ENCODE measurements around the gene SCD5. TPM values are rescaled to one million over a fixed set of nuclear protein-coding genes. Genes with fewer than 3 reads are reported as not detected.

The SCD5 gene
- total and polyA plus RNA-seq, 2 donors (not counting 3 experiments of a cell fraction or from before 2014, with no cell fraction given) = 38.4 to 38.5 TPM

GRCh38 chr4:82820689-82821088 is 22.1 kb upstream of the SCD5 start:
- no peak for TF ChIP-seq JUN (IDR thresholded peaks at IDR 0.05; ENCODE audit: borderline replicate concordance, insufficient read depth, insufficient read length, low read depth)
- no peak for TF ChIP-seq FOS (IDR thresholded peaks at IDR 0.05; ENCODE audit: borderline replicate concordance, insufficient read depth, low read length)
- TF ChIP-seq EZH2 (IDR thresholded peaks at IDR 0.05; ENCODE audit: borderline replicate concordance, low read depth, low read length, severe bottlenecking) = no peak
- TF ChIP-seq CTCF (IDR thresholded peaks at IDR 0.05; ENCODE audit: extremely low read depth in 1 of 2, insufficient read depth in 1 of 2, low read depth in 1 of 2, low read length in 2 of 2) = no peak
- no peak for TF ChIP-seq POLR2AphosphoS5 (IDR thresholded peaks at IDR 0.05; ENCODE audit: insufficient read depth, low read depth, low read length)
- TF ChIP-seq, protein P1, sequence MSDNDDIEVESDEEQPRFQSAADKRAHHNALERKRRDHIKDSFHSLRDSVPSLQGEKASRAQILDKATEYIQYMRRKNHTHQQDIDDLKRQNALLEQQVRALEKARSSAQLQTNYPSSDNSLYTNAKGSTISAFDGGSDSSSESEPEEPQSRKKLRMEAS (IDR thresholded peaks at IDR 0.05; ENCODE audit: insufficient read depth, insufficient read length) = no peak
- TF ChIP-seq MYC (IDR thresholded peaks at IDR 0.05; ENCODE audit: low read depth, low read length) = no peak
- Histone ChIP-seq H2AFZ (ENCODE audit: low read depth, low read length) (no peak overlapping the region), H3K9me1 (replicated peaks; ENCODE audit: control insufficient read depth, extremely low read depth, insufficient read depth, low read length) (peaks cover 2% of the 10 kb centered on the region), H3K4me3 (replicated peaks in 1 of 3; ENCODE audit: insufficient read depth in 1 of 3, low read depth in 1 of 3, low read length in 3 of 3) (no peak overlapping the region), H3K27ac (ENCODE audit: insufficient read depth, low read depth, low read length) (no peak overlapping the region), H3K4me2 (ENCODE audit: insufficient read depth, low read length) (no peak overlapping the region), H3K27me3 (ENCODE audit: control insufficient read depth in 2 of 2, insufficient read depth in 2 of 2, low read length in 2 of 2) (no peaks in the 10 kb centered on the region), H3K9me3 (replicated peaks; ENCODE audit: control insufficient read depth, insufficient read depth, low read length) (no peaks in the 10 kb centered on the region), H4K20me1 (replicated peaks; ENCODE audit: control insufficient read depth, extremely low read depth, insufficient read depth, low read length) (no peaks in the 10 kb centered on the region), H3K79me2 (ENCODE audit: control insufficient read depth, insufficient read depth, low read length) (no peaks in the 10 kb centered on the region), H3K36me3 (ENCODE audit: control insufficient read depth in 2 of 2, extremely low read depth in 1 of 2, insufficient read depth in 2 of 2, low read length in 2 of 2) (peaks cover 20 to 43% of the 10 kb centered on the region in 2 experiments), H3K4me1 (ENCODE audit: control insufficient read depth, extremely low read depth, insufficient read depth, low read length) (peaks cover 11% of the 10 kb centered on the region), H3K9ac (replicated peaks; ENCODE audit: extremely low read depth, insufficient read depth, low read length) (peak overlapping the region; percentile 9)
- no peak for DNase-seq (ENCODE audit: low read depth, low spot score)
- dilution Hi-C loops (cut with MboI; ENCODE audit: extremely low pct_ligation_motif_present, low sequenced_read_pairs) = no loop called here
- BruUV-seq (replicated peaks) = no TSS peak
- intact Hi-C loops (cut with micrococcal nuclease) = loop anchor here (5.0 kb wide), 1 partner anchor 358 kb away; no protein-coding TSS in a partner anchor
- no peak for FAIRE-seq
- ChIA-PET CTCF (interaction anchor here (0.6 kb wide), 1 partner anchor 358 kb away, joined by 3 read pairs; no protein-coding TSS in a partner anchor), POLR2A (no interaction called here)

All from endothelial cell of umbilical vein (primary cell).